SIG-M5 treated with dmso at 0.1 percent for 504 hours (cell line): ENCODE measurements around the gene ZMAT3.

Source experiments
- DNase-seq: peaks from one replicate; lab custom pipeline; 2025; ENCODE audit not compliant: unreplicated experiment; lab: John Stamatoyannopoulos, UW

The ZMAT3 gene

GRCh38 chr3:179026636-179027035 lies 45.0 kb downstream of the ZMAT3 start:
- DNase-seq, result no peak

GRCh38 chr3:179021119-179021903 lies 50.3 kb downstream of the ZMAT3 start:
- DNase-seq, result no peak

- no peak for DNase-seq
Observed at GRCh38 chr3:179020112-179020511, 51.5 kb downstream of the ZMAT3 start.

- DNase-seq, result no peak
Observed at GRCh38 chr3:179018808-179019207, 52.8 kb downstream of the ZMAT3 start.

GRCh38 chr3:179016979-179017670 lies 54.5 kb downstream of the ZMAT3 start:
- DNase-seq, result no peak

- DNase-seq, result peak; percentile 78
Observed at GRCh38 chr3:179015551-179016020, 56.0 kb downstream of the ZMAT3 start.

- DNase-seq, result no peak
Observed at GRCh38 chr3:179005706-179006105, 65.9 kb downstream of the ZMAT3 start.

GRCh38 chr3:179005213-179005612 lies 66.4 kb downstream of the ZMAT3 start:
- no peak for DNase-seq

- DNase-seq, result no peak
Observed at GRCh38 chr3:179000659-179001058, 71.0 kb downstream of the ZMAT3 start.

- no peak for DNase-seq
Observed at GRCh38 chr3:179000144-179000543, 71.5 kb downstream of the ZMAT3 start.

- no peak for DNase-seq
Observed at GRCh38 chr3:178996399-178996798, 75.2 kb downstream of the ZMAT3 start.

- DNase-seq, result no peak
Observed at GRCh38 chr3:178990293-178990692, 81.3 kb downstream of the ZMAT3 start.

- DNase-seq, result no peak
Observed at GRCh38 chr3:178989821-178990220, 81.8 kb downstream of the ZMAT3 start.

- no peak for DNase-seq
Observed at GRCh38 chr3:178987745-178988144, 83.9 kb downstream of the ZMAT3 start.

GRCh38 chr3:178986456-178986855 lies 85.2 kb downstream of the ZMAT3 start:
- DNase-seq, result no peak

GRCh38 chr3:178982137-178982536 lies 89.5 kb downstream of the ZMAT3 start:
- DNase-seq, result no peak

GRCh38 chr3:178975320-178975719 lies 96.3 kb downstream of the ZMAT3 start:
- DNase-seq, result no peak

GRCh38 chr3:178971614-178972013 lies 100.0 kb downstream of the ZMAT3 start:
- DNase-seq, result peak; percentile 2

- peak; percentile 12 for DNase-seq
Observed at GRCh38 chr3:178969004-178969700, 102.5 kb downstream of the ZMAT3 start.
